ENCODE measurements around the gene PLD2.
"Not testable (repeated sequence)": the region's sequence is repeated elsewhere in the genome, so short reads cannot be mapped to it uniquely, and the experiment has no call there.

Gene PLD2

DNA sequence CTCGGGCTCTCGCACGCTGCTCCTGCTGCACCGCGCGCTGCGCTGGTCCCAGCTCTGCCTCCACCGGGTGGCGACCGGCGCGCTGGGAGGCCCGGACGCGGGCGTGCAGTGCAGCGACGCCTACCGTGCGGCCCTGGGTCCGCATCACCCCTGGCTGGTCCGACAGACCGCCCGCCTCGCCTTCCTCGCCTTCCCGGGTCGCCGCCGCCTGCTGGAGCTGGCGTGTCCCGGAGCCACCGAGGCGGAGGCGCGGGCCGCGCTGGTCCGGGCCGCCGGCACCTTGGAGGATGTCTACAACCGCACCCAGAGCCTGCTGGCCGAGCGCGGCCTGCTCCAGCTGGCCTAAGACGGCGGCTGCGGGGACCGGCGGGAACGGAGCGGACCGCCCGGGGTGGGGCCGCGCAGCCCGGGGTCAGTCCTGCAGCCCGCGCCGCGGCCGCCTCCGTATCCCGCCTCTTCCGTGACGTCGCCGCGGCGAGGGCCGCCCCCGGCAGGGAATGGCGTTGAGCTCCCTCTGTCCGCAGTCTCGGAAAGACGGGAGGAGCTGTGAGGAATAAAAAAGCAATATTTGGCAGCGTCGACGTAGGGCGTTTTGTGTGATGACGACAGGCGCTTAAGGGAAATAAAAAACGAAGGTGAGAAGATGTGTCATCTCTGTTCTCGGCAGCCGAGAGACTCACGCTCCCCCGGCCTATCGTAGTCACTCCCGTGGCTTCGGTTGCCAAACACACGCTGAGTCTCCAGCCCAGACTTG, 16.8 kb upstream of the PLD2 start:
- DNase-seq: peak; percentile 90

DNA sequence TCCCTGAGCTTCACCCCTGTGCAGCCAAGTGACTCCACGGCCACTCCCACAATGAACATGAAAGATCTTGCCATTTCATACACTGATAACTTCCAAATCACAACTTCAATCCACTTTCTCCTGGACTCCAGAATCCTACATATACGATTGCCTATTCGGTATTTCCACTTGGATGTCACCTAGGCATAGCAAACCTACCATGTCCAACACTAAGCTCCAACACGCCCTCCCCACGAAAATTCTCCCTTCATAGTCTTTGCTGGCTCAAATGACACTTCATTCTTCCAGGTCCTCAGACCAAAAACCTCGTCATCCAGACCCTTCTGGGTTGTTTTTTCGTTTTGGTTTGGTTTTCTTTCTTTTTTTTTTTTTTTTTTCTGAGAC, 16.3 kb upstream of the PLD2 start:
- no peak for DNase-seq

DNA sequence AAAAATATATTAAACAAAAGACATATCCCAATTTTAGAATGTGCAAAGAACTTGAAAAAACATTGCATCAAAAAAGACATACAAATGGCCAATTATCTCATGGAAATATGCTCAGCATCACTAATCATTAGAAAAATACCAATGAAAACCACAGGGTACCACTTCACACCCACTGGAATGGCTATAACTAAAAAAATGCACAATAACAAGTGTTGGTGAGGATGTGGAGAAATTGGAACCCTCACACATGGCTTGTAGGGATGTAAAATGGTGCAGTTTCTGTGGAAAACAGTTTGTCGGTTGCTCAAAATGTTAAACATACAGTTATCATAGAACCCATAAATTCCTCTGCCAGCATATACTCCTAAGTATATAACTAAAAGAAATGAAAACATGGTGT, 11.8 kb upstream of the PLD2 start:
- no peak for DNase-seq

DNA sequence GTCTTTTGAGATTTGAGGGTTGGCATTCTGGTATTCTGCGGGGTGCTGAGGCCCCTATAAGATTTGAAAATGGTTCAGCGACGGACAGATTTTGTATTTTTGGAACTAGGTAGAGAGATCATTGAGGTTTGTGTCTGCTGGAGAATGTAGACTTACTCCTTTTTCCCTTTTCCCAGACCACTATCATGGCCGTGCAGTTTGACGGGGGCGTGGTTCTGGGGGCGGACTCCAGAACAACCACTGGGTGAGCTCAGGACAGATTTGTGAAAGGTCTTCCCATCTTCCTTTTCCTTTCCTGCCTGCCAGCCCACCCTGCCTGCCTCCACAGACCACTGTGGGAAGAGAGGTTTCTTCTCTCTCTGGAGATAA, 10.4 kb upstream of the PLD2 start:
- peak; percentile 46 for DNase-seq

DNA sequence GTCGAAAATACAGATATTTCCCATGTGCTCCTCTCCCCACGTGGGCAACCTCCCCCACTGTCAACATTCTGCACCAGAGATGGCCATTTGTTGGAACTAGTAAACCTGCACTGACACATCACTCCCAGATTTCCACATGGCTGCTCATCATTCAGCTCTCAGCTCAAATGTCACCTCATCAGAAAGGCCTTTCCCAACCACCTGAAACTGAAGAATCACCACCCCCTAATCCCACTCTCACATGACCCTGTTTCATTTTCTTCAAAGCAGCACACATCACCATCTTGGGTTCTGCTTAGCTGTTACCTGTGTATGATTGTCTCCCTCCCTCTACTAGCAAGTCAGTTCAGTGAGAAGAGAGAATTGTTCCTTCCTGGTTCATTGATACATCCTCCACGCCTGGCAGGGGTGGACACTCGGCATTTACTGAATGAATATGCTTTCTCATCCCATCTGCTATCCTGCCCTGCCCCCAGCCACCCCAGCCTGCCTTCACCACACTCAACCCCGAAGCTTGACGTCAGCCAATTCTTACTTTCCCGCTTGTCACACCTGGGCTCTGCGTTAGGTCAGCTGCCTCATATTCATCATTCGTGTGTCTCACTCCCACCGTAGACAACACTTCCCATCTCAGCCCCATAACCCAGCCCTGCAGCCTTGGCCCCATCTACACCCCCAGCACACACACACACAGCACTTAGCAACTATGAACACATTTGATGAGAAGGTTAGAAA, 6.3 kb upstream of the PLD2 start:
- no peak for DNase-seq

DNA sequence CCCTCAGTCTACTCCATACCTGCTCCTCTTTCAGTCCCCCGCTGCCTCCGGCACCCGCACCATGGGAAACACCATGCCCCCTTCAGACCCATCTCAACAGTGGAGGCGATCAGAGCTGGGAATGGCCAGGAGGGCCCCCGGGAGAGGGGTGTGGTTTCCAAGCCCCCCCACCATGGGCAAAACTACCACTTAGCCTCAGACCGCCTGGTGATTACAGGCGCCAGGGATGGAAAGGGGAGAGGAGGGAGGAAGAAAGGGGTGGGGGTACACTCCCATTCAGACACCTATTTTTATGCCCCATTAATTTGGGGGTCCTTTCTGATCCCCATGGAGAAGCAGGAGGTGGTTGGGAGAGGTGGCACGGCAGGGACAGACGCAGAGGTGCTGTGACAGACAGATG, 4.7 kb upstream of the PLD2 start, which contains the start of gene C17orf114:
TSS of gene C17orf114 (minus strand) at position 101 of the 400 bp plus-strand sequence.
- DNase-seq: no peak

DNA sequence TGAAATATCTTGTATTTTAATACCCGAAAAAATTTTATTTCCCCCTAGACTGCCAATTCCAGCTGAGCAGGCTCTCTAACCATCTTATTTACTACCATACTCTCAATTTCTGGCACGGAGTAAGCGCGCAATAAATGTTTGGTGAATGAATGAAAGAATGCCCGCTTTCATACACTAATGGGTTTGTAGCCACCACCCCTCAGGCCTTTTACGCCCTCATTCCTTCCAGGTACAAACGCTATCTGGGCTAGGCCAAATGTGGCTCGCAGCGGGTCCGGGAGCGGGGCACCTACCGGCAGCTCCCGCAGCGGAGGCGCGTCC, 536 bp upstream of the PLD2 start:
- peak; percentile 33 for DNase-seq

DNA sequence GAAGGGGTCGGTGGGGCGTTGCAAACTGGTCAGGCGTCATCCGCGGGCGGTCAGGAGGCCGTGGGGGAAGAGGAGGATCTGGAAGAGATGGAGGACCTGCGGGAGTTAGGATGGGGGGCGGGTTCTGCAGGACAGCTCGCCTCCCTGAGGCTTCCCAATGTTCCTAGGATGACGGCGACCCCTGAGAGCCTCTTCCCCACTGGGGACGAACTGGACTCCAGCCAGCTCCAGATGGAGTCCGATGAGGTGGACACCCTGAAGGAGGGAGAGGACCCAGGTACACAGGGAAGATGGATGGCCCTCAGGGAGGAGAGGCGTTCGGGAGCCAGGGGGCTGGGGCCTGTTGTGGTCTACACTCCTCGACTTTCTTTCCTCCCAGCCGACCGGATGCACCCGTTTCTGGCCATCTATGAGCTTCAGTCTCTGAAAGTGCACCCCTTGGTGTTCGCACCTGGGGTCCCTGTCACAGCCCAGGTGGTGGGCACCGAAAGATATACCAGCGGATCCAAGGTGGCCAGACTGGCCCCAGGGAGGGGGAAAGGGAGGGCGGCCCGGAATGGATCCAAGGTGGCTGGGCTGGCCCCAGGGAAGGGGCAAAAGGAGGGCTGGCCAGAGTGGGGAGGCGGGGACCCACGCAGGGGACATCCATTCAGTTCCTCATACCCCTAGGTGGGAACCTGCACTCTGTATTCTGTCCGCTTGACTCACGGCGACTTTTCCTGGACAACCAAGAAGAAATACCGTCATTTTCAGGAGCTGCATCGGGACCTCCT, 839 bp downstream of the PLD2 start:
- DNase-seq: no peak

DNA sequence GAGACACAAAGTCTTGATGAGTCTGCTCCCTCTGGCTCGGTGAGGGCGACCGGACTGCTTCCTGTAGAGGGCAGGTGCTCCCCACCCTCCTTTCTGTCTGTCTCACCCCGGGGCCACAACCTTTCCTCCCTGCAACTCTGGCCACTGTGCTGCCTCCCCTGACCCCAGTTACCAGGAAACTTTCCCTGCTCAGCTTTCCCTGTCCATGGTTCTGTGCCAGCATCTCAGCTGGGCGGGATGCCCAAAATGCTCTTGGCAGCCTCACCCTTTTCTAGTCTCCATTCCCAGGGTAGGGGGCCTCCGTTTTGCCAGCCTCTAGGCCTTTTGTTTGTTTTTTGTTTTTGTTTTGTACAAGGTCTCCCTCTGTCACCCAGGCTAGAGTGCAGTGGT, 1.4 kb downstream of the PLD2 start:
- no peak for DNase-seq

DNA sequence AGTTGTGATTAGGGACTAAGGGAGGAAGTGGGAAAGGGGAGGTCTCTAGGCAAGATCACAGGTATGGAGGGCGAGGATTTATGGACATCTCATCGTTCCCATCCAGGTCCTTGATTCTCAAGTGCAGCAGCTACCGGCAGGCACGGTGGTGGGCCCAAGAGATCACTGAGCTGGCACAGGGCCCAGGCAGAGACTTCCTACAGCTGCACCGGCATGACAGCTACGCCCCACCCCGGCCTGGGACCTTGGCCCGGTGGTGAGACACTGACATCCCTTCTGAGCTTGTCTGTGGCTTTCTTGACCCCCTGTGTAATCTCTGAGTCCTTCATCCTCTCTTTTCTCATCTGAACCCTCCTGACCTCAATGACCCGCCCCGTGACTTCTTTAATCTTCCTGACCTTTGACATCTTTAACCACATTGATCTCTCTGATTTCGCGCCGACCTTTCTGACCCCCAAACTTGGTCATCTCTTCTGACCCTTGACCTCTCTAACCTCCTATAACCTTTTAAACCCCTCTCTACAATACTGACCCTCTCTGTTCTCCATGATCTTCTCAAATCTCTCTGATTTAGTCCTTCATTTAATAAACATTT, 3.8 kb downstream of the PLD2 start:
- DNase-seq: no peak

DNA sequence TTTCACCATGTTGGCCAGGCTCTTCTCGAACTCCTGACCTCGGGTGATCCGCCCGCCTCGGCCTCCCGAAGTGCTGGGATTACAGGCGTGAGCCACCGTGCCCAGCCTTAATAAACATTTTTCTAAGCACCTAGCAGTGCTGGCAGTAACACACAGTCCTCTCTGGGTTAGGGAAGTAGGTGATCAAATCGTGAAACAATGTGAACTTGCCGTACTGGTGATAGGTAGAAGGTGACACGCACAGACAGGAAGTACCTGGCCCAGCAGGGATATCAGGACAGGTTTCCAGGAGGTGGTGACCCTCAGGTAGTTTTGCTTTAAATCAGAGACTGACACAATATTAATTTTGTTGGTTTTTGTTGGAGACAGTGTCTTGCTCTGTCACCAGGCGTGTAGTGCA, 4.5 kb downstream of the PLD2 start:
- no peak for DNase-seq

DNA sequence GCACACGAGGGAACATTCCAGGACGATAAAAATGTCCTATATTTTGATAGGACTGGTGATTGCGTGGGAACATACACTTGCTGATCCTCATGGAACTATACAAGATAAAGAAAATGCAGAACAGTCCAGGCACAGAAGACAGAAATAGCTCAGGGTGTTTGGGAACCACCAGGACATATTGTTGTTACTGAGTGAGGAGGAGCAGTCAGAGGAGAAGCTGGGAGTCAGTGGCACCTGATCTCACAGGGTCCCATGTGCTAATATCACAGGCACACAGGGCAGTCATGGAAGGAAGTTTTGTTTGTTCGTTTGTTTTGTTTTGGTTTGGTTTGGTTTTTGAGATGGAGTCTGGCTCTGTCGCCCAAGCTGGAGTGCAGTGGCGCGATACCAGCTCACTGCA, 5.7 kb downstream of the PLD2 start:
- no peak for DNase-seq

DNA sequence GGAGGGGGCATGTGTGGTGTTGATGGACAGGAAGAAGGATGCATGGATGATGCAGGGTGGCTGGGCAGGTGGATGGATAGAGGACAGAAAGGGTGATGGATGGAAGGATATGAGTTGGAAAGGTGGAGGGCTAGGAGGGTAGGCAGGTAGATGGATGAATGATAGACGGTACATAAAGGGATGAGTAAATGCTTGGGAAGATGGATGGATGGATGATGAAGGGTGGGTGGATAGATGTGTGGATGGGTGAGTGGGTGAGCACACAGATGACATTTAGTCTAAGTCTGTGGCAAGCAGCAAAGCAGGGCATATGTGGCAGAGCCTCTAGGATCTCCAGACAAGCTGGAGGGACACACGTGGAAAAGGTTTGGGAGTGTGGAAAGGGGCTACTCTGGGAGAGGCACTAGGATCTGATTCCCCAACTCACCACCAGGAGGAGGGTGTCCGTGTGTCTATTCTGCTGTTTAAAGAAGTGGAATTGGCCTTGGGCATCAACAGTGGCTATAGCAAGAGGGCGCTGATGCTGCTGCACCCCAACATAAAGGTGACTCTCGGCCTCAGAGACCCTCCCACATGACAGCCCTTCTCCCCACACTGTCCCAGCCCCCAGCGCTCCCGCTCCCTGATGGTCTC, 8.2 kb downstream of the PLD2 start:
- no peak for DNase-seq

DNA sequence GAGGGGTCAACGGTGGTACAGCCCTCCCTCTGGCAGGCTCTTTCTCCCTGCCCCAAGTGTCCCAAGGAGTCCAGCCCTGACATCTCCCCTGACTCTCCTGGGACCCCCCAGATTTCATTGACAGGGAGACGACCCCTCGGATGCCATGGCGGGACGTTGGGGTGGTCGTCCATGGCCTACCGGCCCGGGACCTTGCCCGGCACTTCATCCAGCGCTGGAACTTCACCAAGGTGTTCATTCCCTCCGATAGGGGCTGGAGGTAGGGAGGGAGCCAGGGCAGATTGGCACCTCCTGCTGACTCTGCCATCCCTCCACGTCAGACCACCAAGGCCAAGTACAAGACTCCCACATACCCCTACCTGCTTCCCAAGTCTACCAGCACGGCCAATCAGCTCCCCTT, 9.9 kb downstream of the PLD2 start:
- no peak for DNase-seq

DNA sequence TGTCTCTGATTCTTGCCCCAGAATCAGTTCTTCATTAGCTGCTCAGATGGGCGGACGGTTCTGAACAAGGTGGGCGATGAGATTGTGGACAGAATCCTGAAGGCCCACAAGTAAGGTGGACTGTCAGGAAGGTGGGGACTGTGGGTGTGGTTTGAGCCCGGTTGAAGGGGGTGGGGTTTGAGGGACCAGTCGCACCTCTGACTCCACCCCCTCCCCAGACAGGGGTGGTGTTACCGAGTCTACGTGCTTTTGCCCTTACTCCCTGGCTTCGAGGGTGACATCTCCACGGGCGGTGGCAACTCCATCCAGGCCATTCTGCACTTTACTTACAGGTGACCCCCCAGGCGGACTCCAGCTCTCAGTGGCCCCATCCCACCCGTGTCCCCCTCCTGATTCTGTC, 11.3 kb downstream of the PLD2 start:
- no peak for DNase-seq

DNA sequence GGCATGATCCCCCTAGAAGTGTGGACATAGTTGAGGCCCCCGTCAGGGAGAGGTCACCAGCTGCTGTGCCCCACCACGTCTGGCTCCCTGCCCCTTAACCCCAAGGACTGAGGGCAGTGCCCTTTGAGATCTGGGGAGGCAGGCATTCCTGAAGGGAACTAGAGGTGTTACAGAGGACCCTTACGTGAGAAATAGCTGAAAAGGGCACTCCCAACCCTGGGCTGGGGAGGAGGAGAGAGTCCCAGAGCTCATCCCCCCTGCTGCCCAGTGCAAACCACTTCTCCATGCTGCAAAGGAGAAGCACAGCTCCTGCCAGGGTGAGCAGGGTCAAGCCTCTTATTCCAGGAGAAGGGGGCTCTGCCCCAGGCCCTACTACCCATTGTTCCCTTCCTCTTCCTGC, 15.9 kb downstream of the PLD2 start:
- no peak for DNase-seq

DNA sequence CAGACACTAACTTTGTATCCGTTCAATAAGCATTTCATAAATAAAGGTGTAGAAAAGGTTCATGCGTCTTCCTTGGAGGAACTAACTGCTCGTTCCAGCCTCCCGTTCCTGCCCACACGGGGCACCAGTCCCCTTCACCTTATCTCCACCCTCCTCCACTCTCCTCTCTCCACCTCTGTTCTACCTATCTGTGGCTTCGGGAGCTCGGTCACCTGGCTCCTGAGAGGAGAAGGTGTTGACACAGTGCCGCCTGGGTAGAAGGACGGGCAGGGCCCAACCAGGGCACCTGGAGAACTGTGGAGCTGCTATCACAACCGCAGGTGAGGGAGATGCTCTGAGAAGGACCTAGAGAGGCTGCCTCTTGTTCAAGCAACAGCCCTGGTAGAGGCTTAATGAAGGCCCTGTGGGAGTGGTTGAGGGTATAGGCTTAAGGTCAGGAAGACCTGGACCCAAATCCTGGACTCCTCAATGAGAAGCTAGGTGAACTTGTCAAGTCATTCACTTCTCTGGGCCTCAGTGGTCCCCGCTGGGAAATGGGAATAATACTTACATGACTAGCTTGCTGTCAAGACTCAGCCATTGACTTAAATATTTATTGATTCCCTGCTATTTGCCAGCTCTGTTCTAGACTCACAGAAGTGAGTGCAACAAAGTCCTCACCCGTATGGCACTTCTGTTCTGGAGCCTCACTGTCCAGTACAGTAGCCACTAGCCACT, 16.6 kb downstream of the PLD2 start:
- DNase-seq: no peak

DNA sequence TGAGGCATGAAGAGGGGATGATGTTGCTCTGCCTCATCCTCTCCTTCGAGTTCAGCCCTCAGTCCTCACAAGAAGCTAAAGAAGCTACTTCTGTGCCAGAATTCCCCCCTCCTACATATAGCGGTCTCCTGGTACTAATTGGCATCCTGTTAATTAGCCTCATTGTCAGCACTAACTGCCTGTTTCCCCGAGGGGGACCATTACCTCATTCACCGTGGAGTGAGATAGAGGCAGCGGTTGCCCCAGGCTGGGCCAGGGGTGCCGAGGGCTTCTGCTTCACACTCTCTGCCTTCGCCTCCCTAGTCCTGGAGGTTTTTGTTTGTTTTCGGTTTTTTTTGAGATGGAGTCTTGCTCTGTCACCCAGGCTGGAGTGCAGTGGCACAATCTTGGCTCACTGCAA, 20.4 kb downstream of the PLD2 start:
- no peak for DNase-seq

DNA sequence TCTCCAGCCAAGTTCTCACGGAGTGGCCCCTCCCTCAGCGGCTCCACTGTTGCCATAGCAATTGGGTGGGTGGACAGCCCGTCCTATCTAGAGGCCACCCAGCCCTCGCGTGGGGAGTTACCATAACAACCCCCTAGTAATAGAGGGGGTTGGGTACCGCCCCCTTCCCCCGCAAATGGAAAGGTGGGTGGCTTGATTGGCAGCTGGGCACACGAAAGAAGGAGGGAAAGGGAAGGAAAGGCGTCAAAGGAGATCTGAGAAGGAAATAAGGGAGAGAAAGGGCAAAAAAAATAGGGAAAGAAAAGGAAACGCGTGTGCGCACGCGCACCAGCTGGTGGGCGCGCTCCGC, 25.9 kb downstream of the PLD2 start:
- DNase-seq: not testable (repeated sequence)

DNA sequence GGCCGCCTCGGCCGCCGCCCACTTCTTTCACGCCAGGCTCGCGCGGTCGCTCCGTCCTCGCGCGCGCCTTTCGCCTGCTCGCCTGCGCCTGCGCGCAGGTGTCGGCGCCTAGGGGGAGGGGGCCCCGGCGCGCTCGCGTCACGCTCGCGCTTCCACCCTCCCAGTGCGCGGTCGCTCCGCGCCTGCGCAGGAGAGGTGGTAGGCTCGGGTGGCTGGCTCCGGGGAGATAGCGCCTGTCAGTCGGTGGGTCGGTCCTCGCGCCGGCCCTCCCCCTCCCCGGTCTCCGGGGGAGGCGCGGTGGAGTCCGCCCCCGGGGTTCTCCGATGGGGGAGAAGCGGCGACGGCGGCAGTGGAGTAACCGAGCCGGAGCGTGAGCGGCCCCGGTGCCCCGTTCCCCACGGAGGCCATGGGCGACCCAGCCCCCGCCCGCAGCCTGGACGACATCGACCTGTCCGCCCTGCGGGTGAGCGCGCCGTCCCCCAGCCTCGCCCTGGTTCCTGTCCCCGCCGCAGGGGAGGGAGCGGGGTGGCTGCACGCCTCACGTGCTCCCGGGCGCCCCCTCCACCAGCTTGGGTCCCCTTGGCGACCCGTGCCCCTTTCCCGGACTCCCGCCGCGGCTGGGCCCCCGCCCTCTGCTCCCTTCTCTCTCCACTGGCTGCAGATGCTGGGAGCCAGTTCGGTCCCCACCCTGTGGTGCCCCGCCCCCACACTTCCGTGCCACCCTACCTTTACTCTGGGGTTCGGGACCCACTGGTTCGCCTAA, 26.4 kb downstream of the PLD2 start, which contains the start of gene MINK1:
TSS of gene MINK1 (plus strand) at position 163 of the 763 bp plus-strand sequence. CDS start at position 407, 244 bp downstream.
- peak; percentile 96 for DNase-seq

DNA sequence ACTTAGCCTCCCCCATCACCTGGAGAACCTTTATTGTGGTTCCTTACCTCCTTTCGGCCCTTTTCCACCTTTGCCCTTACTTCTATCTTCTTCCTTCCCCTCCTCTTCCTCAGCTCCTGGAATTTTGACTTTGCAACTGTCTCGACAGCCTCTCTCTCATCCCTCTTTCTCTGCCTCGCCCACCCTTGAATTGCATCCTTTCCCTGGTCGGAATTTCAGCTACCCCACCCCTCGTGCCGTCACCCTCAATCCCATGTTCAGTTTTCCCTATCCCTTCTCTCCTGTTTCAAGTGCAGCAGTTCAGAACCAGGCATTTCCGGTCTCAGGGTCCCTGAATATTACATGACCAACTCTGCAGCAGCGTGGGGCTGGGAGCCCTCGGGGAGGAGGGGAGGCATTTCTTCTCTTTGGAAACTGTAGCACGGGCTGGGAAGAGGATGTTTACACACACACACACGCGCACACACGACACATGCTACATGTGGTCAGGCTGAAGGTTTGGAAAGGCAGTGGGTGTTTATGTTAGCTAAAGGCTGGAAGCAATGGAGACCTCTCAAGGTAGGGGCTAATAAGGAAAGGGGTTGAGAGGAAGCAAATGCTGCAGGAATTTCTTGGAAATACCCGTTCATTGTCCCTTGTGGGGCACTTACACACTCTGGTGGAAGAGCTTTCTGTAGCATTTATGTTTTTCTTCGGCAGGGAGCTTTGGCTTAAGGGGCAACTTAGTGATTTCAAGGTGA, 27.2 kb downstream of the PLD2 start:
- DNase-seq: peak; percentile 7

Measured in activated CD4-positive, alpha-beta T cell treated with anti-CD3 and anti-CD28 coated beads, Interleukin-10, Interleukin-2, amounts not matched to agents 100 ng/mL and 50 ng/mL, durations not matched to agents 16 hours and 8 hours (primary cell).